ENCODE measurements around the gene POLD3.

The POLD3 gene

GRCh38 chr11:74685338-74685737, 93.0 kb downstream of the POLD3 start:
- TF ChIP-seq POU6F1 (CRISPR knock-in tag; IDR thresholded peaks at IDR 0.05; ENCODE audit: borderline replicate concordance, low read depth) (no peak), OSR1 (CRISPR knock-in tag; IDR thresholded peaks at IDR 0.05) (no peak), ZNF70 (CRISPR knock-in tag; IDR thresholded peaks at IDR 0.05) (no peak), ARNTL (CRISPR knock-in tag; IDR thresholded peaks at IDR 0.05; ENCODE audit: borderline replicate concordance, low read depth) (no peak), ZC3H10 (CRISPR knock-in tag; IDR thresholded peaks at IDR 0.05) (no peak), CREB5 (CRISPR knock-in tag; IDR thresholded peaks at IDR 0.05; ENCODE audit: low read depth) (no peak), ZNF565 (CRISPR knock-in tag; conservative IDR thresholded peaks at IDR 0.05; ENCODE audit: low read depth) (no peak), CSRNP3 (CRISPR knock-in tag; IDR thresholded peaks at IDR 0.05) (no peak), ZFP30 (CRISPR knock-in tag; IDR thresholded peaks at IDR 0.05) (no peak), GLIS3 (CRISPR knock-in tag; IDR thresholded peaks at IDR 0.05) (no peak), PPARA (CRISPR knock-in tag; IDR thresholded peaks at IDR 0.05; ENCODE audit: borderline replicate concordance) (no peak), CSDC2 (CRISPR knock-in tag; IDR thresholded peaks at IDR 0.05) (no peak), PATZ1 (CRISPR knock-in tag; IDR thresholded peaks at IDR 0.05; ENCODE audit: borderline replicate concordance) (no peak)
- no peak for ATAC-seq

GRCh38 chr11:74685905-74686304, 93.5 kb downstream of the POLD3 start:
- TF ChIP-seq BACH2 (CRISPR knock-in tag; IDR thresholded peaks at IDR 0.05; ENCODE audit: borderline replicate concordance), result no peak
- no peak for TF ChIP-seq ZNF8 (CRISPR knock-in tag; IDR thresholded peaks at IDR 0.05)
- no peak for TF ChIP-seq OSR1 (CRISPR knock-in tag; IDR thresholded peaks at IDR 0.05)
- no peak for TF ChIP-seq CSRNP3 (CRISPR knock-in tag; IDR thresholded peaks at IDR 0.05)
- TF ChIP-seq ARNTL (CRISPR knock-in tag; IDR thresholded peaks at IDR 0.05; ENCODE audit: borderline replicate concordance, low read depth), result no peak
- TF ChIP-seq PATZ1 (CRISPR knock-in tag; IDR thresholded peaks at IDR 0.05; ENCODE audit: borderline replicate concordance), result no peak
- TF ChIP-seq TSHZ2 (CRISPR knock-in tag; IDR thresholded peaks at IDR 0.05), result no peak
- TF ChIP-seq POU6F1 (CRISPR knock-in tag; IDR thresholded peaks at IDR 0.05; ENCODE audit: borderline replicate concordance, low read depth), result no peak
- TF ChIP-seq GLIS3 (CRISPR knock-in tag; IDR thresholded peaks at IDR 0.05), result no peak
- no peak for TF ChIP-seq ZFP30 (CRISPR knock-in tag; IDR thresholded peaks at IDR 0.05)
- no peak for ATAC-seq
